ENCODE measurements around the gene SENP5.
"Not testable (repeated sequence)": the region's sequence is repeated elsewhere in the genome, so short reads cannot be mapped to it uniquely, and the experiment has no call there.

DNA sequence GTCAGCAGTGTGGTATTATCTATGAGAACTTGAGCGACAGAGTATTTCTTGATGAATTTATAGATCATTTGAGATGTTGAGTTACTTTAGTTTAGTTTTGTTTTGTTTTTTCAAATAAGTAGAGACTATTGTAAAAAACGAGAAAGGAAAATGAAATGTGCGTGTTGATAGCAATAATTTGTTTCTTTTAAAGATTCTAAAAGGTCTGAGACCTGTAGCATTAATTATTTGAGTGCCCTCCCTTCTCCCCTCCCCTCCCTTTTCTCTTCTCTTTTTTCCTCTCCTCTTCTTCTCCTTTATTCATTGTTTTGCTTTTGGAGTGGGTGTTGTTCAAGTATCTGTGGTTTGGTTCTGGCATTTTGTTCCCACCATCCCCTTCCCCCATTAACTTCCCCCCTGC, 38.1 kb upstream of the SENP5 start:
- TF ChIP-seq, protein P1, sequence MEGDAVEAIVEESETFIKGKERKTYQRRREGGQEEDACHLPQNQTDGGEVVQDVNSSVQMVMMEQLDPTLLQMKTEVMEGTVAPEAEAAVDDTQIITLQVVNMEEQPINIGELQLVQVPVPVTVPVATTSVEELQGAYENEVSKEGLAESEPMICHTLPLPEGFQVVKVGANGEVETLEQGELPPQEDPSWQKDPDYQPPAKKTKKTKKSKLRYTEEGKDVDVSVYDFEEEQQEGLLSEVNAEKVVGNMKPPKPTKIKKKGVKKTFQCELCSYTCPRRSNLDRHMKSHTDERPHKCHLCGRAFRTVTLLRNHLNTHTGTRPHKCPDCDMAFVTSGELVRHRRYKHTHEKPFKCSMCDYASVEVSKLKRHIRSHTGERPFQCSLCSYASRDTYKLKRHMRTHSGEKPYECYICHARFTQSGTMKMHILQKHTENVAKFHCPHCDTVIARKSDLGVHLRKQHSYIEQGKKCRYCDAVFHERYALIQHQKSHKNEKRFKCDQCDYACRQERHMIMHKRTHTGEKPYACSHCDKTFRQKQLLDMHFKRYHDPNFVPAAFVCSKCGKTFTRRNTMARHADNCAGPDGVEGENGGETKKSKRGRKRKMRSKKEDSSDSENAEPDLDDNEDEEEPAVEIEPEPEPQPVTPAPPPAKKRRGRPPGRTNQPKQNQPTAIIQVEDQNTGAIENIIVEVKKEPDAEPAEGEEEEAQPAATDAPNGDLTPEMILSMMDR (IDR thresholded peaks at IDR 0.05; ENCODE audit: low read length), result not testable (repeated sequence)
- not testable (repeated sequence) for TF ChIP-seq EZH2 (optimal IDR thresholded peaks at IDR 0.05; ENCODE audit: low read depth, low read length)

All from MM.1S (cell line).